ENCODE data around the gene MED12. TPM values are rescaled to one million over a fixed set of nuclear protein-coding genes. Genes with fewer than 3 reads are reported as not detected.

Gene MED12
- total RNA-seq = 72.5 and 76.3 TPM in 2 replicates
- long read RNA-seq, partial matches to known transcripts = 4 of 4 reads
- long read RNA-seq, other reads (novel, unspliced or antisense) = 0 of 4 reads

DNA sequence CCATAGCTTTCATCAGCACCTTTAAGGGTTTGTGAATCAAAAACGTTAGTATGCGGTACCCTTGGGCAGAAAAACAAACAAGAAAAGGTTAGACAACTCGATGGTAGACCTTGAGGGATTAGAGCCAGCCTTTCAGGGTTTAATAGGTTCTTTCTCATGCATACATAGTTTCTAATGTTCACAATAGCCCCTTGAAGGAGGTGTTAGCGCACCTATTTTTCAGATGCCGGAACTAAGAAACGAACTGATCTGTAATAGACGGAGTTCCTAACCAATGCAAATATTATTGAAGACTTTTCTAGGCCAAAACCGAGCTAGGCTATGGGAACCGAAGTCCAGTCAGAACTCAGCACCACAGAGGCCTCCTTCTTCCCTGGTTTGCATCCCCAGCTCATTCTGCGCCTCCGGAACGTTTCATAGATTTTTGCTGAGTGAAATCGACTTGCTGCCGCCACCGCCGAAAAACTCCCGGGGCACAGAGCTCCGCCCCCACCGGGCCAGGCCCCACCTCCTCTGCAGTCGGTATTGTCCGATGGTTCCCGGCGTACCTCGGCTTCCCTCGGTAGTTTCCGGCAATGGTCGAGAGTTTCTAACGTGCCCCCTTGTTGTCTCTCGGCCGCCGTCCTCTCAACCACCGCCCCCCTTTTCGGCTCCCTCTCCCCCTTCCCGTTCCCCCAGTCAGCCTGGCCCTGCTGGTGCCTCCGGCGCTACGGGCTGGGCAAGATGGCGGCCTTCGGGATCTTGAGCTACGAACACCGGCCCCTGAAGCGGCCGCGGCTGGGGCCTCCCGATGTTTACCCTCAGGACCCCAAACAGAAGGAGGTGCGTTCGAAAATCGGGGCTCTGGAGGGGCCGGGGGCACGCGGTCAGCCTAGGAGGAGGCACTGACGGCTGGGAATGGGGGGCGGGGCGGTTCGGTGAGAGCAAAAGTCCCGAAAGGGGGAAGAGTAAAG is at the start of gene MED12:
MED12 (plus strand) TSS at position 565 of the 953 bp plus-strand sequence; CDS start at position 724, 159 bp downstream.
- Mint-ChIP-seq H3K27me3 (ENCODE audit: low read depth) (no peaks in the 10 kb centered on the region), H3K4me1 (no peaks in the 10 kb centered on the region), H3K27ac (ENCODE audit: unreplicated experiment) (peak within 1 kb of the TSS; percentile 88), H3K4me3 (peak within 1 kb of the TSS; percentile 90), H3K36me3 (ENCODE audit: low read depth) (peaks cover 11% of the 10 kb centered on the region), H3K9me3 (peaks cover 5% of the 10 kb centered on the region)
- TF ChIP-seq, protein P1, sequence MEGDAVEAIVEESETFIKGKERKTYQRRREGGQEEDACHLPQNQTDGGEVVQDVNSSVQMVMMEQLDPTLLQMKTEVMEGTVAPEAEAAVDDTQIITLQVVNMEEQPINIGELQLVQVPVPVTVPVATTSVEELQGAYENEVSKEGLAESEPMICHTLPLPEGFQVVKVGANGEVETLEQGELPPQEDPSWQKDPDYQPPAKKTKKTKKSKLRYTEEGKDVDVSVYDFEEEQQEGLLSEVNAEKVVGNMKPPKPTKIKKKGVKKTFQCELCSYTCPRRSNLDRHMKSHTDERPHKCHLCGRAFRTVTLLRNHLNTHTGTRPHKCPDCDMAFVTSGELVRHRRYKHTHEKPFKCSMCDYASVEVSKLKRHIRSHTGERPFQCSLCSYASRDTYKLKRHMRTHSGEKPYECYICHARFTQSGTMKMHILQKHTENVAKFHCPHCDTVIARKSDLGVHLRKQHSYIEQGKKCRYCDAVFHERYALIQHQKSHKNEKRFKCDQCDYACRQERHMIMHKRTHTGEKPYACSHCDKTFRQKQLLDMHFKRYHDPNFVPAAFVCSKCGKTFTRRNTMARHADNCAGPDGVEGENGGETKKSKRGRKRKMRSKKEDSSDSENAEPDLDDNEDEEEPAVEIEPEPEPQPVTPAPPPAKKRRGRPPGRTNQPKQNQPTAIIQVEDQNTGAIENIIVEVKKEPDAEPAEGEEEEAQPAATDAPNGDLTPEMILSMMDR (conservative IDR thresholded peaks at IDR 0.05) = no peak
- peak; percentile 73 for DNase-seq (ENCODE audit: low read depth, low spot score)

DNA sequence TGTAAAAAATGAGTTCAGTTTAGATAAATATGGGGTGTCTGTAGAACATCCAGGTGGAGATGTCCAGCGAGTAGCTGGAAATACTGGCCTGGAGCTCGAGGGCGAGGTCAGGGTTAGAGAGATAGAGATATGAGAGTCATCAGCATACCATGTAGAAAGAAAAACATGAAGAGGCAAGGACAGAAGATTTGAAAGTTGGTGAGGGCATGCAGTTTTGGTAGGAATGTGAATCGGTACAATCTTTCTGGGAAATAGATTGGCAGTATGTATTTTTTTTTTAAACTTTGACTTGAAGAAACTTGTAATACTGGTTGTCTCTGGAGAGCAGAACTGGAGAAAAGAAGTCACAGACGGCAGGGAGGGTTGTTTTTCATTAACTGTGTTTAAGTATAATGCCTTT is 47.9 kb upstream of the MED12 start:
- Mint-ChIP-seq H3K4me1 (peaks cover 17% of the 10 kb centered on the region), H3K36me3 (ENCODE audit: low read depth) (no peaks in the 10 kb centered on the region), H3K27ac (ENCODE audit: unreplicated experiment) (no peak overlapping the region), H3K27me3 (ENCODE audit: low read depth) (peaks cover 27% of the 10 kb centered on the region), H3K4me3 (no peak overlapping the region), H3K9me3 (no peaks in the 10 kb centered on the region)
- no peak for DNase-seq (ENCODE audit: low read depth, low spot score)
- TF ChIP-seq, protein P1 (conservative IDR thresholded peaks at IDR 0.05) = no peak

- no peak overlapping the region for H3K27ac Mint-ChIP-seq (ENCODE audit: unreplicated experiment)
- H3K4me1 Mint-ChIP-seq = no peaks in the 10 kb centered on the region
- no peaks in the 10 kb centered on the region for H3K27me3 Mint-ChIP-seq (ENCODE audit: low read depth)
- no peak overlapping the region for H3K4me3 Mint-ChIP-seq
- H3K36me3 Mint-ChIP-seq (ENCODE audit: low read depth) = no peaks in the 10 kb centered on the region
- TF ChIP-seq, protein P1 (conservative IDR thresholded peaks at IDR 0.05) = no peak
- DNase-seq (ENCODE audit: low read depth, low spot score) = no peak
- H3K9me3 Mint-ChIP-seq = peaks cover 6% of the 10 kb centered on the region
Observed at GRCh38 chrX:71081330-71082123, 36.9 kb upstream of the MED12 start.

GRCh38 chrX:71082124-71082647 is 36.2 kb upstream of the MED12 start:
- H3K36me3 Mint-ChIP-seq (ENCODE audit: low read depth) = no peaks in the 10 kb centered on the region
- no peaks in the 10 kb centered on the region for H3K4me1 Mint-ChIP-seq
- no peak overlapping the region for H3K4me3 Mint-ChIP-seq
- H3K27me3 Mint-ChIP-seq (ENCODE audit: low read depth) = no peaks in the 10 kb centered on the region
- H3K9me3 Mint-ChIP-seq = peaks cover 6% of the 10 kb centered on the region
- no peak overlapping the region for H3K27ac Mint-ChIP-seq (ENCODE audit: unreplicated experiment)
- TF ChIP-seq, protein P1 (conservative IDR thresholded peaks at IDR 0.05) = no peak
- DNase-seq (ENCODE audit: low read depth, low spot score) = no peak

DNA sequence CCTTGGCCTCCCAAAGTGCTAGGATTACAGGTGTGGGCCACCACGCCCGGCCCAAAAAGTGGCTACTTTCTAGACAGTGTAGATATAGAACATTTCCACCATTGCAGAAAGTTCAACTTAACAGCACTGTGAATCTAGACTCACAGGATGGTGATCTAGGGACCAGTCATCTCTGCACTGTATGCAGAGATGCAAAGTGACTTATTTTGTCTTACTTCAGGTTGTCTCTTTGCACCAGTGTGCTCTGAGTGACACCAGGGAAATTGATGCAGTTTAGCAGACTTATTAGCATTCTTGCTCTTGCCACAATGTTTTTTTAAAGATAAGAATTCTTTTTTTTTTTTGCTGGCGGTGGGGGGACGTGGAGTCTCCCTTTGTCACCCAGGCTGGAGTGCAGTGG is 35.6 kb upstream of the MED12 start:
- no peak for DNase-seq (ENCODE audit: low read depth, low spot score)
- no peaks in the 10 kb centered on the region for H3K36me3 Mint-ChIP-seq (ENCODE audit: low read depth)
- no peak overlapping the region for H3K4me3 Mint-ChIP-seq
- TF ChIP-seq, protein P1 (conservative IDR thresholded peaks at IDR 0.05) = no peak
- H3K27me3 Mint-ChIP-seq (ENCODE audit: low read depth) = no peaks in the 10 kb centered on the region
- no peaks in the 10 kb centered on the region for H3K4me1 Mint-ChIP-seq
- peaks cover 6% of the 10 kb centered on the region for H3K9me3 Mint-ChIP-seq
- no peak overlapping the region for H3K27ac Mint-ChIP-seq (ENCODE audit: unreplicated experiment)
